Aorta (tissue), 5 donors: Measurements from ENCODE around the gene SYT1. TPM values are rescaled to one million over a fixed set of nuclear protein-coding genes. Genes with fewer than 3 reads are reported as not detected.

Source experiments
- ATAC-seq: fragments of 200-7000 bp; cut with Tn5 transposase; one replicate; pipeline ENCODE4 v1.9.1; 2022; ENCODE audit warnings: moderate library complexity; ENCODE audit not compliant: low FRiP score
- DNase-seq, 2 donors: peaks; one replicate each; pipeline ENCODE4 v3.0.0-alpha.2; 2020
- H3K27ac ChIP-seq, 2 donors: one replicate each; pipeline ENCODE4 v1.5.1; 2013; ENCODE audit warnings: low read length in 2 of 2, mild to moderate bottlenecking in 2 of 2, moderate library complexity in 2 of 2, control low read depth in 1 of 2, inconsistent platforms in 1 of 2, low read depth in 1 of 2
- H3K27me3 ChIP-seq, 2 donors: one replicate each; pipeline ENCODE4 v1.6.1; 2013; ENCODE audit warnings: control low read depth in 1 of 2, low read length in 1 of 2, mild to moderate bottlenecking in 1 of 2, moderate library complexity in 1 of 2; ENCODE audit not compliant: insufficient read depth in 2 of 2, control insufficient read depth in 1 of 2
- H3K36me3 ChIP-seq, 2 donors: one replicate each; pipeline ENCODE4 v1.6.1; 2013; ENCODE audit warnings: control low read depth in 1 of 2, low read length in 1 of 2, mild to moderate bottlenecking in 1 of 2; ENCODE audit not compliant: insufficient read depth in 2 of 2, control insufficient read depth in 1 of 2
- H3K4me1 ChIP-seq, 2 donors: one replicate each; pipeline ENCODE4 v1.6.1; 2013; ENCODE audit warnings: low read length in 2 of 2, control low read depth in 1 of 2, mild to moderate bottlenecking in 1 of 2, moderate library complexity in 1 of 2; ENCODE audit not compliant: insufficient read depth in 2 of 2, control insufficient read depth in 1 of 2
- H3K4me3 ChIP-seq, 2 donors: one replicate each; pipeline ENCODE4 v1.5.1; 2013; ENCODE audit warnings: low read length in 2 of 2, control low read depth in 1 of 2, mild to moderate bottlenecking in 1 of 2
- H3K9me3 ChIP-seq: one replicate; pipeline ENCODE4 v1.6.1; 2013; ENCODE audit warnings: mild to moderate bottlenecking, low read length; ENCODE audit not compliant: control insufficient read depth
- WGBS, 2 donors: extraction: QIAGEN DNeasy Blood & Tissue Kit; methylation state at CpG; one replicate each; pipeline ENCODE4 v1.1.7; 2013; 5-methylcytosine and 5-hydroxymethylcytosine counted together
- intact Hi-C, 2 donors: fragments of 100-400 bp; cut with DNase I; formaldehyde crosslinking; loops; one replicate each; pipeline versions ENCODE4 v1.14.2 to v1.15.0; 2022
- polyA plus RNA-seq, 2 donors: library from polyadenylated mRNA; stranded (reverse); fragments of 200-250 nt; gene quantifications; one replicate each; pipeline ENCODE4 v1.2.3, GENCODE V29; 2013
- total RNA-seq, 2 donors: library from RNA; stranded (reverse); fragmentation: NEBNext Ultra II Directional; extraction: Animal tissue kit (Norgen Biotek cat#: 25700); gene quantifications; one replicate each; pipeline ENCODE4 v1.2.1, GENCODE V29; 2021
- donor health status: healthy with polysubstance abuse.
- donor health status: Bipolar disorder and iron deficiency.
- donor health status: DM: no; HTN: no; CAD: no.
- donor health status: DM: no; HTN: no; CAD: no.
- donor health status: DM: yes; HTN: yes; CAD: no.

Gene SYT1
- total and polyA plus RNA-seq, 4 donors: 0.05 to 1.8 (median 1.5) TPM; not detected in 1

DNA sequence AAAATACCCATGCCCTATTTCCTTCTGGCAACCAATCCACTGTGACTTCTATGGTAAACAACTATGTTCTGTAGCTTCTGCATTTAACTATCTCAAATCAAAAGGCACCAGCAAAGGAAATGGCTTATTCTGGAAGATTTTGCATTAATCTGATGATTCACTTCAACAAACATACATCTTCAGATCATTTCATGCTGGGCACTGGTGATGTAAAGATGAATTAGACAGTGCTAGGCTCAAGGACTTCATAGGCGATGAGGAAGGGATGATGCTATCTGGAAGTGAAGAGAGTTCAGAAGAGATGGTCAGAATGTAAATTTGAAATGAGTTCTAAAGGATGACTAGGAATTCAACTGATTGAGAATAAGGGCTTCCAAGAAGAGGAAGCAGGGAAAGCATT, 462.9 kb downstream of the SYT1 start:
- intact Hi-C loops: no loop called here
- Histone ChIP-seq H3K27me3 (no peaks in the 10 kb centered on the region), H3K36me3 (no peaks in the 10 kb centered on the region), H3K4me3 (no peak overlapping the region), H3K4me1 (no peaks in the 10 kb centered on the region), H3K9me3 (no peaks in the 10 kb centered on the region), H3K27ac (no peak overlapping the region)
- DNase-seq: no peak
- 93 to 95% methylated on average over 1 of the region's 1 CpG for WGBS, 2 donors
- no peak for ATAC-seq

DNA sequence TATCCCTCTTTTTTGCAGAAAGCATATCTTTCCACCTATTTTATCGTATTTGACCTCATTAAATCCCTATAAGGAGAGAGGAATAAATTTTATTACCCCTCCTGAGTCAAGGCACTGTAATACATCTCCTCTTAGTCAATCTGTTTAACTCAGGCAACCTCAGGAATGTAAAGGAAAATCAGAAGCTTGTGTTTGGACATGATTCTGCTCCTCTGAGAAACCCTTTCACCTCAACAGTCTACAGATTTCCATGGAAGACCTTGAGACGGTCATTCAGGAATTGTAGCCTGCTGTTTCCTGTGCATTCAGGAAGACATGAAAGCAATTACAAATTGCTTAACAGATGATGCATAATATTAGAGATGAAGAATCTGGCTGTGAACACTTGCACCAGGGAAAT, 465.4 kb downstream of the SYT1 start:
- Histone ChIP-seq H3K36me3 (no peaks in the 10 kb centered on the region), H3K4me1 (no peaks in the 10 kb centered on the region), H3K27ac (no peak overlapping the region), H3K4me3 (no peak overlapping the region), H3K9me3 (no peaks in the 10 kb centered on the region), H3K27me3 (no peaks in the 10 kb centered on the region)
- intact Hi-C loops: no loop called here
- 74 to 80% methylated on average over 2 of the region's 2 CpGs for WGBS, 2 donors
- ATAC-seq (no peak), DNase-seq (no peak)

DNA sequence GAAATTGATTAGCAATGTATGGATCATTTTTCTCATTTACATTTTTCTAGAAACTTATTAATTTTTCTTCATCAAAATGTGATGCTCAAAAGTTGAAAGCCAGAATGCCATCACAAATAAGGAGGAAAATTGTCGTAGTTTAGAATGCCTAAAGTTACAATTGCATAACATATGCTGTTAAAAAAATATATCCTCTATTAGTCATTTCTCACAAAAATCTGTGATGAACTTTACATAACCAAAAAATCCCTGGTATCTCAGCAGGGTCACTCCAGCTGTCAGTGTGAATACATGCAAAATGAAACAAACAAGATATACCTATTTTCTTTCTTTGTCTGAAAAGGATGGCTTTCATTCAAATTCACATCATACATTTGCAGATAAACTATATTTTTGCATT, 467.3 kb downstream of the SYT1 start:
- WGBS, 2 donors: 57 to 71% methylated on average over 1 of the region's 1 CpG
- intact Hi-C loops: no loop called here
- Histone ChIP-seq H3K4me1 (no peaks in the 10 kb centered on the region), H3K27me3 (peaks cover 0 to 1% of the 10 kb centered on the region in 2 donors), H3K27ac (no peak overlapping the region), H3K36me3 (no peaks in the 10 kb centered on the region), H3K9me3 (no peaks in the 10 kb centered on the region), H3K4me3 (no peak overlapping the region)
- DNase-seq (no peak), ATAC-seq (no peak)

DNA sequence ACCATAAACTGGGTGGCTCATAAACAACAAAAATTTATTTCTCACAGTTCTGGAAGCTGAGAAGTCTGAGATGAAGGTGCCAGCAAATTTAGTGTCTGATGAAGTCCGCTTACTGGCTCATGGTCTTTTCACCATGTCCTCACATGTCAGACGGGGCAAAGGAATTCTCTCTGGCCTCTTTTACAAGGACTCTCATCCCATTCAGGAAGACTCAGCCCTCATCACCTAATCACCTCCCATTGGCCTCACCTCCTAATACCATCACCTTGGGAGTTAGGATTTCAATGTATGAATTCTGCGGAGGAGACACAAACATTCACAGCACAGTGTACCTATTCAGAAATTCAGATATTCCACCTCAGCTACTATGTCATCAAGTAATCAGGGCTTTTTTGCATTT, 468.6 kb downstream of the SYT1 start:
- no peak overlapping the region for H3K27ac ChIP-seq
- peaks cover 0 to 1% of the 10 kb centered on the region in 2 donors for H3K27me3 ChIP-seq
- ATAC-seq: no peak
- H3K36me3 ChIP-seq: no peaks in the 10 kb centered on the region
- no peak overlapping the region for H3K4me3 ChIP-seq
- H3K9me3 ChIP-seq: no peaks in the 10 kb centered on the region
- WGBS, 2 donors: 91 to 93% methylated on average over 3 of the region's 3 CpGs
- DNase-seq: no peak
- no peaks in the 10 kb centered on the region for H3K4me1 ChIP-seq
- intact Hi-C loops: no loop called here

DNA sequence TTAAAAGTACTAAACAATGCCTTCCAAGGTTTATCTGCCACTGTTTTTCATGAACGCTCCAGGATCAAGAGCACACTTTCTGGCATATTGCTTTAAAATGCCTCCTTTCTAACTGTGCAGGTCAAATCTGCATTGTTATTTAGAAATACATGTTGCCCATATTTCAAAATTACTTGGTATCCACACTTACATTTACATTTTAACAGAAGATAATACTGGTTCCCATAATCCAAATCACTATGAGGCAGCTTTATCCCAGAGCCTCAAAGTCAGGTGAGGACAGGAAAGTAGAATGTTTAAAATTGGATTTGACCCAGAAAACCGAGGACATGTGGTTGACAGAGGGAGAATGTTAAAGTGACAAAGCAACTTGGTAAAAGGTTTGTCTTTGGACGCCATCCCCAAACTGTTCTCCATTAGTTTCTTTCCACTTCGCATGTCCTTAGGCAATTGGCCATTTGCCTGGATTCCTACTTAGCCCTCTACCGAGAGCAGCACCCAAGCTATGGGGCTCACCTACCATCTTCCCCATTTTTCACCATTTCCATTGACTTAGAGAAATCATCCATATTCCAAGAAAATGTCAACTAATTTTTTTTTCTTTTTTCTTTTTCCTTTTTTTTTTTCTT, 473.2 kb downstream of the SYT1 start:
- intact Hi-C loops: no loop called here
- Histone ChIP-seq H3K4me1 (no peaks in the 10 kb centered on the region), H3K9me3 (no peaks in the 10 kb centered on the region), H3K27me3 (peaks cover 0 to 1% of the 10 kb centered on the region in 2 donors), H3K27ac (no peak overlapping the region), H3K36me3 (no peaks in the 10 kb centered on the region), H3K4me3 (no peak overlapping the region)
- DNase-seq: no peak
- 75 to 76% methylated on average over 5 of the region's 5 CpGs for WGBS, 2 donors
- ATAC-seq: no peak

DNA sequence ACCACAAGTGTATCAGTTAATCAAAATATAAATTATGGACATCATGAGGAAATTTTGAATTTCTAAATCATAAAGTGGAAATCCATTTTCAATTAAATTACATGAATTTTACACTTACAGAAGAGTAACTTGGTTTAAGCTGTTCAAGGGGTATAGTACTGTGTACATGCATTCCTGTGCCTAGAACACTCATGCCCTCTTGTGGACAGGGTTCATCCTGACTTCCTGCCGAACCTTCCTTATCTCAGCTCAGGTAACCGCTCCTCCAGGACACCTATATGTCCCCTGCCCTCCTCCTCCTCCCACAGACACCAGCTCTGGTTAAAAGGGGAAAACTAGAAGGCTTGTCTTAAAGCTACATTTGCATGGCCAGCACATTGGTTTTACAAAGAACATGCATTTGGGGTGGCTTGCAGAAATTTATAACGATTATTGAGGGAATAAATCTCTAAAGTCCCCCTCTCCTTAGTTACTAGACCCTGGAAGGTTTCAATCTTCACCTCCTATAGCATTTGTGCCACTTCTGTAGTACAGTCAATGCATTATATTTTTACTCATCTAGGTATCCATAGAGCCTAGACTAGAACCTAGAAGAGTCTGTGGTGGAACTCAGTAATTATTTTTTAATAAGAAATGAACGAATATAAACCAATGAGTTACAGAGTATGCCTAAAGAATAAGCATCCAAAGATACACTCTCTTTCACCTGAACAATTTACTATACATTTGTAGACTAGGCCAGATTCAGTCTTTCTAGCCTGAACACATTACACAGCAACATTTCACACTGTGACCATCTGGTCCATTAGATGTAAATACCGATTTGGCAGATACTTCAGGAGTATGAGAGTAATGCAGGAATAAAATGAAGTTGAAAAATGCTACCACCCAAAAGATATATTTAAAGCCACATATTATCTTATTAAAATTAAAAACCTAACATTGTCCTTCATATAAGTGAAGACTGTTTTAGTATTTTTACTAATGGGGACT, 480.6 kb downstream of the SYT1 start:
- Histone ChIP-seq H3K27ac (no peak overlapping the region), H3K27me3 (no peaks in the 10 kb centered on the region), H3K36me3 (no peaks in the 10 kb centered on the region), H3K4me3 (no peak overlapping the region), H3K4me1 (no peaks in the 10 kb centered on the region), H3K9me3 (no peaks in the 10 kb centered on the region)
- 55 to 57% methylated on average over 5 of the region's 5 CpGs for WGBS, 2 donors
- intact Hi-C loops: no loop called here
- DNase-seq: no peak
- no peak for ATAC-seq

DNA sequence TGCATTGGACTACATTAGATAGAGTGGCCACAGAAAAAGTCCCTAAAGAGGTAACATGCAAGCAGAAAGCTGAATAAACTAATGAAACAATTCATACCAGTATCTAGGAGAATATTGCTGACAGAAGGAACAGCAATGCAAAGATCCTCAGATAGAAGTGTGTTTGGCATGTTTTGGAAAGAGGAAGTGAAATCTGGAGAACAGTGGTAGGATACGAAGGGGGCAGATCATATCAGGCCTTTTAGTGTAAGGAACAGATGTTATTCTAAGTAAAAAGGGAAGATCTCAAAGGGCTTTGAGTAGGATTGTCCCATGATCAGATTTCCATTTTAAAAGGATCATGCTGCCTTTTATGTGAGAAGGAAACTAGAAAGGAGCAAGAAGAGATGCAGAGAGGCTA, 483.3 kb downstream of the SYT1 start:
- Histone ChIP-seq H3K36me3 (no peaks in the 10 kb centered on the region), H3K4me1 (no peaks in the 10 kb centered on the region), H3K9me3 (no peaks in the 10 kb centered on the region), H3K4me3 (no peak overlapping the region), H3K27me3 (no peaks in the 10 kb centered on the region), H3K27ac (no peak overlapping the region)
- no peak for ATAC-seq
- no peak for DNase-seq
- intact Hi-C loops: no loop called here
- 42 to 43% methylated on average over 1 of the region's 1 CpG for WGBS, 2 donors

DNA sequence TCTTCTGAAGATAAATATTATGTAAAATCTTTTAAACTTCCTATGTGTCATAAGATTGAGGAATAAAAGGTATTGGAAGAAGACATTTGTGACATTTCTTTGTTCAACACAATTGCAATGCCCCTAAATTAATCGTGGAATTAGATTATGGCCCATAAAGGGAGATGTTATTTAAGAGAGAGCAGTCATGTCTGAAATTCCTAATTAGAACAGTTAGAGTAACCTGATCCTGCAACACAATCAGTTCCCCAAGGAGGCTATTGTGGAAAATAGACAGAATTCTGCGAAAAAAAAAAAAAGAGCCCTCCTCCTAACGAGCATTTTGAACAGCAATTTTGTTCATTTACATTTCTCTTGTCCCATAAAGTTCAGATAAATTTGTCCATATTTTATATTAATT, 486.7 kb downstream of the SYT1 start:
- DNase-seq: no peak
- no peaks in the 10 kb centered on the region for H3K9me3 ChIP-seq
- no peak overlapping the region for H3K27ac ChIP-seq
- intact Hi-C loops: no loop called here
- H3K36me3 ChIP-seq: no peaks in the 10 kb centered on the region
- 65 to 76% methylated on average over 3 of the region's 3 CpGs for WGBS, 2 donors
- no peaks in the 10 kb centered on the region for H3K4me1 ChIP-seq
- no peak overlapping the region for H3K4me3 ChIP-seq
- no peaks in the 10 kb centered on the region for H3K27me3 ChIP-seq
- ATAC-seq: no peak

DNA sequence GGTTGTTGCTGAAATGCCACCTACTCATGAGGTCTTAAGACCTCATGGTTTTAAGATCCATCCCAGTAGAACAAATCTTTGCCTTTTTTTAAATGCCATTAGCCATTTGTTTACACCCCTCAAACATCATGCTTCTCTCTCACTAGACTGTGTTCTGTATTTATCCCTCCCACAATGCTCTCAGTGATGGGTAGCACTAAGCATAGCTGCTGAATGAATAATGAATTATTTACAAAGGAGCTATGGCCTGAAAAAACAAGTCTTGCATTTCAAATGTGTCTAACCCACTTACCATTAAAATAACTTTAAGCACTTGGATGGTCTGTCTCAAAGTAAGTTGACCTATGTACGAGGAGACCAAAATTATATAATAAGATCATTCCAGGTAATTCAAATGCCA, 491.6 kb downstream of the SYT1 start:
- Histone ChIP-seq H3K4me1 (no peaks in the 10 kb centered on the region), H3K4me3 (no peak overlapping the region), H3K36me3 (no peaks in the 10 kb centered on the region), H3K27me3 (no peaks in the 10 kb centered on the region), H3K9me3 (no peaks in the 10 kb centered on the region), H3K27ac (no peak overlapping the region)
- ATAC-seq (no peak), DNase-seq (no peak)
- 84 to 88% methylated on average over 1 of the region's 1 CpG for WGBS, 2 donors
- intact Hi-C loops: no loop called here
